Ishikawa (cell line): ENCODE measurements around the gene GLRA1.

Experiments
- CREB1 ChIP-seq: IDR thresholded peaks from 2 replicates; pipeline ENCODE4 v1.6.1; 2012; ENCODE audit warnings: low read depth
- EP300 ChIP-seq: IDR thresholded peaks from 2 replicates; pipeline ENCODE4 v1.6.1; 2012; ENCODE audit warnings: borderline replicate concordance
- MAX ChIP-seq: IDR thresholded peaks from 2 replicates; pipeline ENCODE4 v1.6.1; 2012
- RAD21 ChIP-seq: IDR thresholded peaks from 2 replicates; pipeline ENCODE4 v1.6.1; 2012; ENCODE audit warnings: low read depth
- REST ChIP-seq: IDR thresholded peaks from 2 replicates; pipeline ENCODE4 v1.6.1; 2012; ENCODE audit warnings: low read depth, mild to moderate bottlenecking
- TAF1 ChIP-seq: IDR thresholded peaks from 2 replicates; pipeline ENCODE4 v1.6.1; 2012; ENCODE audit warnings: low read depth, mild to moderate bottlenecking
- TEAD4 ChIP-seq: IDR thresholded peaks from 2 replicates; pipeline ENCODE4 v1.6.1; 2012
- YY1 ChIP-seq: IDR thresholded peaks from 2 replicates; pipeline ENCODE4 v1.6.1; 2012; ENCODE audit warnings: low read depth
- ZBTB7A ChIP-seq: IDR thresholded peaks from 2 replicates; pipeline ENCODE4 v1.6.1; 2012; ENCODE audit warnings: low read depth

GRCh38 chr5:151950706-151951105, 26.1 kb upstream of the GLRA1 start:
- TF ChIP-seq TAF1 (no peak), YY1 (no peak), MAX (no peak), ZBTB7A (no peak), REST (no peak), TEAD4 (no peak), EP300 (no peak), RAD21 (no peak), CREB1 (no peak)
